CD4-positive, alpha-beta T cell treated with Interferon alpha-2 for 1 hour (primary cell): ENCODE results near the gene INS.
"Not testable (repeated sequence)": the region's sequence is repeated elsewhere in the genome, so short reads cannot be mapped to it uniquely, and the experiment has no call there.

Experiments used
- DNase-seq, 2 donors: peaks; one replicate each; pipeline ENCODE4 v3.0.0-alpha.2; 2020 to 2022

The INS gene

DNA sequence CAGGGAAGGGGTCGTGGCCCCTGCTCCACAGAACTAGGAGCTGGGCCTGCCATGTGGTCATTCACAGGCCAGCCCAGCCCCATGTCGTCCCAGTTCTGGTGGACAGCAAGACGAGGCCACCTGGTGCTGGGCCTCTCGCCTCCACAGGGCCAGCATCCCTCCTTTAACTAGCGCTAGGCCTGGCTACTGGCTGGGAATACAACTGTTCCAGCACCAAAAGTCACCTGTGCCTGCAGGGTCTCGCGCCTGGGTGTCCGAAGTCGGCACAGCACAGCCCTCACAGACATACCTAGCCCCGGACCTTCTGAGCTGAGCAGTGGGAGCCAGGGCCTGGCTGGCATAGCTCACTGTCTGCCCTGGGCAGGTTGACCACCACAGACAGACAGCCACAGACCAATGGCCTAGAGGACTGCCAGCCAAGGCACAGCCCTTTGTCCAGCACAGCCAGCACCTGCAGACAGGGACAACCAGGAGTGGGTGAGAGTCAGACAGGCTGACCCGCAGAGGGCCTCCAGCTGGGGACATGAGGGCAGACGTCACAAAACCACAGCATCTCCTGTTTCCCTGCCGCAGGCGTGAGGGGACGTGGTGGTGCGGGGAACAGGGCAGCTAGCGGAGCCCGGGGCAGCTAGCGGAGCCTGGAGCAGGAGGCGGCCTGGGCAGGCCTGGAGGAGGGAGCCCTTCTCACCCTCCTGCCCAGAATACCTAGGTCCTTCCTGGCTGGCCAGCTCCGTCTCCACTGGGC, 37.8 kb upstream of the INS start:
- no peak for DNase-seq

DNA sequence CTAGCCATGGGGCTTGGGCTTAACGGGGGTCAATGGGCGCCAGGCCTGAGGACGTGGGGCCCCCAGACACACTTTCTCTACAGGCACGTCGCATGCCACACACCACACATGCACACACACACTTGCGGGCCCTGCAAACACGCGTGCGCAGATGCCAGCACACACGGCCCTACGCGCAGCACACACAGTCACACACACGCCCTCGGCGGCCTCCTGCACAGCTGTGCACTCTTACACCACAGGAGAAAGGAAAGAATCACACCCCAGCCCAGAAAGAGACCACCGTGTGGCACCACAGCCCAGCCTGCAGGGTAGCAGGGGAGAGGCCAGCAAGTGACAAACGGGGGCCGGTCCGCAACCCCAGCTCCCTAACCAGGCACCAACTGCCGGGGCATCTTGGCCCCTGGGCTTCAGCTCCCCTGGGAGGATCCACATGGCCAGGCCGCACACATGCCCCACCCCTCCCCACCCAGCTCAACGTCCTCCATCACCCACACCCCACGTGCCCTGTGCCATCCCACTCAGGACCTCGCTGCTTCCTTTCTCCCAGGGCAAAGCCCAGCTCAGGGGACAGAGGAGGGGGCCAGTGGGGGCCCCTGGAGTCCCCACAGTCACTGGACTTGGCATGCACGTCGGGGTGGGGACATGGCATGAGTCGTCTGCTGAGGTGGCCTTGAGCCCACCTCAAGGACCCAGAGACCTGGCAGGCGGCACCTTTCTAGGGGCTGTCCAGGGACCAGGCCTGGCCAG, 36.9 kb upstream of the INS start:
- no peak for DNase-seq

- peak; percentile 77 to 78 for DNase-seq
Observed at GRCh38 chr11:2196970-2197770, 36.2 kb upstream of the INS start.

GRCh38 chr11:2195756-2196088, 34.7 kb upstream of the INS start:
- DNase-seq, result no peak

- peak; percentile 44 to 54 for DNase-seq
Observed at GRCh38 chr11:2194877-2195755, 34.1 kb upstream of the INS start.

- DNase-seq, result not testable (repeated sequence)
Observed at GRCh38 chr11:2193888-2194595, 33.0 kb upstream of the INS start.

DNA sequence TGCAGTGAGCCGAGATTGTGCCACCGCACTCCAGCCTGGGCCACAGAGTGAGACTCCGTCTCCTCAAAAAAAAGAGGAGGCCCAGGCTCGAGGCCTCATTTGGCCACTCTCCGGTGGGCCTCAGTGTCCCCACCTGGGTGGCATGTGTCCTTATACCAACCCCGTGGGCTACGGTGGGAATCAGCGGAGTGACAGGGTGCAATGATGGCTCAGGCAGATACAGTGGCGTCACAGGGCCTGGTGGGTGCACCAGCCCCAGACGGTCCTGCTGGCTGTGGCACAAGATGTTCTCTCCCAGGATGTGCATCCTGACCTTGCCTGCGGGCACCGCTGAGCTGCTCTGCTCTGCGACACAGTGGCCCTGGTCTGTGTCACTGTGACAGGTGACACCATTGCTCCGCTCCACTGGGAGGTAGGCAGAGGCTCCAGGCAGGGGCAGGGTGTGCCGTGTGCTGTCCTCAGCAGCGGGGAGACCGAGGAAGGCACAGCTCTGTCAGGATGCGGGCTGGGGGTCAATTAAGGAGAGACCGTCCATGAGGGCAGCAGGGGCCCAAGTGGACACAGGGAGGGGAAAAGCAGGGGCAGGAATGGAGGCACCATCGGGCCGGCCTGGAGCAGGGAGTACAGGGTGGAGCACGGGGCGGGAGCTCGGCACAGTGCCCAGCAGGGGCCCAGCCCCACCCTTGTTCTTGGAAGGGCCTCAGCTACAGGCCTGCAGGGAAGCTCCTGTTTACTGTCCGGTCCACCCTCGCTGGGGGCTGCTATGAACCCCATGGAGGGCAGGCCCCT, 32.3 kb upstream of the INS start:
- no peak for DNase-seq

GRCh38 chr11:2192435-2192834, 31.4 kb upstream of the INS start:
- DNase-seq, result no peak

DNA sequence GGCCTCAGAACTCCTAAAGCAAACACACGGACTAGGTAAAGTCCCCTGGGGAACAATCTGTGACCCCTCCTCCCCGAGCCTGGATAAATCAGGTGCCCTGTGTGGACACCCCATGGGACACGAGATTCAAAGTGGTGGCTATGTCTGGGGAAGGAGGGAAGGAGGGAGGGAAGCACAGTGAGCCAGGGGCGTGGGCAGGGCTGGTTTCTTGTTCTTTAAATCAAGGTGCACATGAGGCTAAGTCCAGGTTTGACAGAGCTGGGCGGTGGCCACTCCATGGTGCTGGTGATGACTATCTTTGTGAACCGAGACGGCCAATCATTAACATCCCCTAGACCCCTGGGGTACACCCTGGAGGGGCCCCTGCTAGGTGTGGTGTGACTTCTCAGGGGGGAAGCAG, 30.9 kb upstream of the INS start:
- no peak for DNase-seq

GRCh38 chr11:2190657-2191471, 29.9 kb upstream of the INS start:
- peak in 1 of 2 donors; percentile 39 for DNase-seq

GRCh38 chr11:2189938-2190656, 29.1 kb upstream of the INS start:
- DNase-seq, result no peak

DNA sequence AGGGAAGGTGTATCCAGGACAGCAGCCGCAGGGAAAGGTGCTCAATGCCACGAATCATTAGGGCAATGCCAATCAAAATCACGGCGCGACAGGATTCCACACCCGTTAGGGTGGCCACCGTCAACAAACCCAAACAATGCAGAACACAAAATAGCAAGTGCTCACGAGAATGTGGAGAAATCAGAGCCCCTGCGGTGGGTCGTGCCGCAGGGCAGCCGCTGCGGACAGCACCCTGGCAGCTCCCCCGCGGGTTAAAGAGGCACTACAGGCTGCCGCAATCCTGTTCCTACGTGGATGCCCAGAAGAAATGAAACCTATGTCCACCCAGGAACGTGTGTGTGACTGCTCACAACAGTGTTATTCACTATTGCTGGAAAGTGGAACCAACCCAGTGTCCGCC, 27.7 kb upstream of the INS start:
- no peak for DNase-seq

- DNase-seq, result no peak
Observed at GRCh38 chr11:2187280-2187707, 26.3 kb upstream of the INS start.

DNA sequence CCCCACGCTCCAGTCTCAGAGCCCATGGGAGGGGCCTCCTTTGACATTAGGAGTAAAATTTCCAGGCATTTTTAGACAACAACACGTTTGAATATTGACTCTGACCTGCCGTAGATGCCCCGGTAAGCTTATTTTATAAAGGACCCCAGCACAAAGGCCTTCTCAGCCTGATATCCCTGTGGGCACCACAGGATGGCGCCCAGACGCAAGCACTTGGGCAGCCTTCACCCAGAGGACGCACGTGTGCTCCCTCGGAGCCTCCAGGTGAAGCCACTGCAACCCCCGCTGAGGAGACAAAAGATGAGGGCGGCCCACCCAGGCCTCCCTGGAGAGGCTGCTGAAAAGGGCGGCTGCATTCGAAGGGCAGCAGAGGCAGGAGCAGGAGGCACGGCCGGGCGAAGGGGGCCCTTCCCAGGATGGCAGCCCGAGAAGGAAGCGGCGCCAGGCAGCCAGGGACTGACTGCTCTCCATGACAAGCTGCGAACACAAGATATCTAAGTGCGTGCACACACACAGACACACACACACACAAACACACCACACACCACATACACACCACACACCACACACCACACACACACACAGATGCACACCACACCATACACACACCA, 25.8 kb upstream of the INS start:
- peak; percentile 39 to 56 for DNase-seq

- DNase-seq, result no peak
Observed at GRCh38 chr11:2185324-2186085, 24.5 kb upstream of the INS start.

DNA sequence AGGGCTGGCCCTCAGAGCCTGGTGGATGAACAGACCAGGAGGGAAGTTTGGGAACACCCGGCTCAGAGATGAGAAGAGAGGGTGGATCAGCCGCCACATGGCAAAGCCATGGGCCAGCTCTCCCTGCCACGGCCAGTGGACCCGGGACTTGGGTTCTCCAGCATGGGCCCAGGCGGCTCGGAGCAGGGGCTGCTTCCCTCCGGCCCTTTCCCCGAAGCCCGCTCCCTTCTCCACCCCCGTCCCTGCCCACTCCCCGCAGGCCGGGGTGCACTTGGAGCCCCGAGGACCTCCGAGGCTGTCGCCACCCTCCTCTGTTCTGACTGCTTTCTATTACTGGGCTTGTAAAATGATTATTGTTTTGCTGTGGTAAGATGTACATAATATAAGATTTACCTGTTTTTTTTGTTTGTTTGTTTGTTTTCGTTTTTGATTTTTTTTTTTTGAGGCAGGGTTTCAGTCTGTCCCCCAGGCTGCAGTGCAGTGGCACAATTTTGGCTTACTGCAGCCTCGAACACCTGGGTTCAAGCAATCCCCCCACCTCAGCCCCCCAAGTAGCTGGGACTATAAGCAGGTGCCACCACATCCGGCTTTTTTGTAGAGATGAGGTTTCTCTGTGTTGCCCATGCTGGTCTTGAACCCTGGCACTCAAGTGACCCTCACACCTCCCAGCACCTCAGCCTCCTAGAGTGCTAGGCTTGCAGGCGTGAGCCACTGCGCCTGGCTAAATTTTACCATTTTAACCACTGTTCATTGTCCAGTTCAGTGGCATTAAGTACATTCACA, 21.9 kb upstream of the INS start:
- no peak for DNase-seq

DNA sequence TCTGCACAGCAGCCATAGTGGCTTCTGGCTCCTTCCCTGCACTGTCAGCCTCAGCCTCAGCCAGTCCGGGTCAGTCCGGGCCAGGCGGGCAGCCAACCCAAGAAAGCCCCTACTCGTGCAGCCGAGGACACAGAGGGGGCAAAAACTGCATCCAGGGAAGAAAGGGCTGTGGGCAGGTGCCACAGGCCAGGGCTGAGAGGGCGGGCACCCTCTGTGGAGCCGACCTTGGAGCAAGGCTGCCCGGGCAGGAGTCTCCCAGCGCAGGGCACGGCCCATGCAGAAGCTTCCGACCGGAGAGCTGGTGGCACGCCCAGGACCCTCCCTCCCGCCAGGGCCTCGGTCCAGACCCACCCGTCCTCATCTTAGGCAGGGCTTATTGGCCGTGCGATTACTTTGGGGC, 21.1 kb upstream of the INS start:
- DNase-seq, result no peak
